ENCODE results near the gene KIAA1671. TPM values are rescaled to one million over a fixed set of nuclear protein-coding genes. Genes with fewer than 3 reads are reported as not detected.

The KIAA1671 gene
- total and polyA plus RNA-seq, 2 of the 13 experiments (the other 11 are each of a cell fraction or from before 2014, with no cell fraction given): 13.5 to 13.6 TPM

GRCh38 chr22:25080855-25081254 lies 128.3 kb downstream of the KIAA1671 start (continued):
- TF ChIP-seq ARID4A (CRISPR knock-in tag; IDR thresholded peaks at IDR 0.05; ENCODE audit: borderline replicate concordance) (no peak), LBX2 (CRISPR knock-in tag; IDR thresholded peaks at IDR 0.05; ENCODE audit: borderline replicate concordance) (no peak), ZNF530 (CRISPR knock-in tag; IDR thresholded peaks at IDR 0.05; ENCODE audit: low read depth) (no peak), SMARCC2 (IDR thresholded peaks at IDR 0.05) (no peak), HOXD1 (CRISPR knock-in tag; IDR thresholded peaks at IDR 0.05) (no peak)

GRCh38 chr22:25081409-25081824 lies 128.9 kb downstream of the KIAA1671 start:
- Histone ChIP-seq H2AFZ (ENCODE audit: low read length) (no peak overlapping the region), H4K20me1 (ENCODE audit: insufficient read depth, low read length) (no peaks in the 10 kb centered on the region), H3K4me3 (replicated peaks in 1 of 3; ENCODE audit: insufficient read depth in 1 of 3, low read depth in 2 of 3, low read length in 3 of 3) (no peak overlapping the region), H3K9me3 (ENCODE audit: low read length) (no peaks in the 10 kb centered on the region), H3K27me3 (ENCODE audit: control insufficient read depth in 1 of 2, insufficient read depth in 2 of 2, low read length in 2 of 2) (no peaks in the 10 kb centered on the region), H3K4me2 (ENCODE audit: low read depth, low read length) (no peak overlapping the region), H3K36me3 (replicated peaks in 1 of 2; ENCODE audit: control insufficient read depth in 1 of 2, insufficient read depth in 2 of 2, low read length in 2 of 2) (no peaks in the 10 kb centered on the region), H3K79me2 (ENCODE audit: insufficient read depth, low read length) (no peaks in the 10 kb centered on the region), H3K9ac (ENCODE audit: insufficient read depth, low read depth, low read length) (no peak overlapping the region), H3K4me1 (ENCODE audit: insufficient read depth, low read length) (peaks cover 49% of the 10 kb centered on the region), H3K27ac (ENCODE audit: extremely low read length, insufficient read depth, low read length) (no peak overlapping the region)
- intact Hi-C loops (cut with micrococcal nuclease; ENCODE audit: unreplicated experiment): loop anchor here (5.0 kb wide), 1 partner anchor 41 kb away; no protein-coding TSS in a partner anchor
- ATAC-seq (peak; percentile 40), DNase-seq (ENCODE audit: low spot score) (peak; percentile 56), FAIRE-seq (peak; percentile 15)
- in situ Hi-C loops (cut with HindIII; ENCODE audit: extremely low pct_ligation_motif_present, low pct_unique_long_range_greater_than_20kb): loop anchor here (5.0 kb wide), 1 partner anchor 91 kb away; no protein-coding TSS in a partner anchor
- no TSS peak for BruUV-seq (replicated peaks)
- 6% methylated on average over 3 of the region's 3 CpGs for WGBS (ENCODE audit: low lambda C conversion rate)
- ChIA-PET POLR2A (interaction anchor here (1.4 kb wide), 1 partner anchor 30 kb away, joined by 7 read pairs; no protein-coding TSS in a partner anchor), CTCF (ENCODE audit: low intra/inter-chr PET ratio, low total read pairs) (interaction anchor here (1.2 to 1.8 kb wide), 5 partner anchors 30 to 253 kb away, joined by 3 to 23 read pairs (median 4); no protein-coding TSS in a partner anchor)
- TF ChIP-seq ZNF501 (CRISPR knock-in tag; IDR thresholded peaks at IDR 0.05) (0 out of 2 replicates have a peak, but pooled peaks have one; percentile 23), NONO (IDR thresholded peaks at IDR 0.05) (no peak), NONO (CRISPR knock-in tag; conservative IDR thresholded peaks at IDR 0.05) (peak; percentile 52; the same call in 1 of the 2 replicates), EZH2 (conservative IDR thresholded peaks at IDR 0.05; ENCODE audit: low read depth, low read length) (no peak), TFDP1 (CRISPR knock-in tag; IDR thresholded peaks at IDR 0.05; ENCODE audit: borderline replicate concordance) (peak; percentile 57; the same call in 1 of the 2 replicates), TFE3 (CRISPR knock-in tag; IDR thresholded peaks at IDR 0.05) (peak; percentile 67; the same call in 1 of the 2 replicates), MTA1 (CRISPR knock-in tag; IDR thresholded peaks at IDR 0.05; ENCODE audit: borderline replicate concordance) (no peak), ZNF282 (IDR thresholded peaks at IDR 0.05; ENCODE audit: partially characterized antibody) (no peak), THAP11 (CRISPR knock-in tag; IDR thresholded peaks at IDR 0.05) (peak; percentile 31; the same call in 1 of the 2 replicates), CENPBD1 (CRISPR knock-in tag; IDR thresholded peaks at IDR 0.05; ENCODE audit: borderline replicate concordance, low read depth) (no peak)
